Kidney capillary endothelial cell (primary cell): ENCODE results near the gene SLC66A3.

Experiments used
- DNase-seq: peaks from one replicate; pipeline ENCODE4 v3.0.0-alpha.2; 2018; ENCODE audit warnings: low spot score

Gene SLC66A3

DNA sequence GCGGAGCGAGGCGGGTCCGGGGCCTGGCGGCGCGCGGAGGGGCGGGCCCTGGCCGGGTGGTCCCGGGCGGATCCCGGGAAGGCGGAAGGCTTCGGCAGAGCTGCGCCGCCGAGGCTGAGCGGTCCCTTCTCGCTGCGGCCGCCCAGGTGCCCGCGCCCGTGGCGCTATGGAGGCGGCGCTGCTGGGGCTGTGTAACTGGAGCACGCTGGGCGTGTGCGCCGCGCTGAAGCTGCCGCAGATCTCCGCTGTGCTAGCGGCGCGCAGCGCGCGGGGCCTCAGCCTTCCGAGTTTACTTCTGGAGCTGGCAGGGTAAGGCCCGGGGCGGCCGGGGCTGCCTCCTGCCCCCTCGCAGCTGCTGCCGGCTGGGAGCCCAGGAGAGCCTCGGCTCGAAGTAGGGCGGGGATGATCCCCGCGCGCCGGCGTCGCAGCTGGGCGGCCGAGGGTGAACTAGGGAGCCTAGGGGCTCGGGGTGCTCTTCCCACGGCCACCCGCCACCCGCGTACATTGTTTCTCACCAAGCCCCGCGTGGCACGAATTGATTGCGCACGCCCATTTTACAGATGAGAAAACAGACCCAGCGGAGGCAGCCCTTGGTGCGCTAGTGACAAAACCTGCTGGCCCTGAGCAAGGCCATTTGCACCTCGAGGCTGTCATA is at the start of gene SLC66A3:
Gene SLC66A3 (plus strand): TSS at position 87 of the 655 bp plus-strand sequence. CDS start 80 bp downstream, at position 167.
- DNase-seq: peak; percentile 65

DNA sequence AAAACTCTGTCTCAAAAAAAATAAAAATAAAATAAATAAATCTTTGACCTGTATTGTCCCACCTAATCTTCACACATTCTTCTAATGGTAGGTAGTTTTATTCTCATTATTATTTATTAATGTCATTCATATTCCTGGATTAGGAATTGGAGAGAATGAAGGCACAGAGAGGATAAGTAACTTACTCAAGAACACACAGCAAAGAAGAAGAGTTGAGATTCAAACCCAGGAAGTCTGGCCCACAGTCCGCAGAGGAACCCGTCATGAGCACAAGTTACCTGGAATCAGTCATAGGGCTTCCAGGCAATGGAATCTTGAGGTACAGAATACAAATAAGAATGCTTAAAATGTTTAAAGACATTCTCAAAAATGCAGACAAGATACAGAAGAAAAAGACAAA is 46.3 kb upstream of the SLC66A3 start:
- DNase-seq: no peak

DNA sequence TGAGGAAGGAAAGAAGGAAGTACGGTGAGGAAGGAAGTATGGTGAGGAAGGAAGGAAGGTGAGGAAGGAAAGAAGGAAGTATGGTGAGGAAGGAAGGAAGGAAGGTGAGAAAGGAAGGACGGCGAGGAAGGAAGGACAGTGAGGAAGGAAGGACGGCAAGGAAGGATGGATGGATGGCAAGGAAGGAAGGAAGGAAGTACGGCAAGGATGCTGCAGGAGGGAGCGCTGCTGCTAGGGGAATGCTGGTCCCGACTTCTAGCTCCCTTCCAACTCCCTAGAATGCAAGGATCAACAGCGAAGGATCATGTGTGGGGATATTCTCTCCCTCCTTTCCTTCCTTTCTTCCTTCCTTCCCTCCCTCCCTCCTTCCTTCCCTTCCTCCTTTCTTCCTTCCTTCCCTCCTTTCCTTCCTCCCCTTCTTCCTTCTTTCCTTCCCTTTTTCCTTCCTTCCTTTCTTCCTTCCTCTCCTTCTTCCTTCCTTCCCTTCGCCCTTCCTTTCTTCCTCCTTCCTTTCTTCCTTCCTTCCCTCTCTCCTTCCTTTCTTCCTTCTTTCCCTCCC is 42.3 kb upstream of the SLC66A3 start:
- DNase-seq: no peak

DNA sequence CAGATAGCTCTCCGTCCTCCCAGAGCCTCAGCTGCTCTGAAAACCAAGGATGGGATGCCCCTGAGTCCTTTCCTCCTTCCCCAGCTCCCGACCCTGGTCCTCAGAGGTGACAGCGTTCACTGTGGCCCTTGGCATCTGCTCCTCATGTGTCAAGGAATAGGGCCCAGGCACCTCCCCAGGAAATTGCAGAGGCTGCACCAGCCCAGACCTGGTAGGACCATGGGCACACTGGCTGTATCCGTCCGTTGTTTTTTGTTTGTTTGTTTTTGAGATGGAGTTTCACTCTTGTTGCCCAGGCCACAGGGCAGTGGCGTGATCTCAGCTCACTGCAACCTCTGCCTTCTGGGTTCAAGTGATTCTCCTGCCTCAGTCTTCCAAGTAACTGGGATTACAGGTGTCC is 37.5 kb upstream of the SLC66A3 start:
- no peak for DNase-seq

DNA sequence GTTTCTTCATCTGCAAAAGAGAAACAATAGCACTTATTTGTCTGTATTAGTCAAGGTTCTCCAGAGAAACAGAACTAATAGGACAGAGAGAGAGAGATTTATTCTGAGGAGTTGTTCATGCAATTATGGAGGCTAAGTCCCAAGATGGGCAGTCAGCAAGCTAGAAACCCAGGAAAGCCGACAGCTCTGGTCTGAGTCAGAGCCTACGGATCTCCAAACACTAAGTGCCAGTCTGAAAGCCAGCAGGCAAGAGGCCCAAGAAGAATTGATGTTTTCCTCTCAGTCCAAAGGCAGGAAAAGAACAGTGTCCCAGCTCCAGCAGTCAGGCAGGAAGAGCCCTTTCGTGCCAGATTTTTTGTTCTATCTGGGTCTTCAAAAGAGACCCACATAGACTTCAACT is 36.5 kb upstream of the SLC66A3 start:
- DNase-seq: no peak

DNA sequence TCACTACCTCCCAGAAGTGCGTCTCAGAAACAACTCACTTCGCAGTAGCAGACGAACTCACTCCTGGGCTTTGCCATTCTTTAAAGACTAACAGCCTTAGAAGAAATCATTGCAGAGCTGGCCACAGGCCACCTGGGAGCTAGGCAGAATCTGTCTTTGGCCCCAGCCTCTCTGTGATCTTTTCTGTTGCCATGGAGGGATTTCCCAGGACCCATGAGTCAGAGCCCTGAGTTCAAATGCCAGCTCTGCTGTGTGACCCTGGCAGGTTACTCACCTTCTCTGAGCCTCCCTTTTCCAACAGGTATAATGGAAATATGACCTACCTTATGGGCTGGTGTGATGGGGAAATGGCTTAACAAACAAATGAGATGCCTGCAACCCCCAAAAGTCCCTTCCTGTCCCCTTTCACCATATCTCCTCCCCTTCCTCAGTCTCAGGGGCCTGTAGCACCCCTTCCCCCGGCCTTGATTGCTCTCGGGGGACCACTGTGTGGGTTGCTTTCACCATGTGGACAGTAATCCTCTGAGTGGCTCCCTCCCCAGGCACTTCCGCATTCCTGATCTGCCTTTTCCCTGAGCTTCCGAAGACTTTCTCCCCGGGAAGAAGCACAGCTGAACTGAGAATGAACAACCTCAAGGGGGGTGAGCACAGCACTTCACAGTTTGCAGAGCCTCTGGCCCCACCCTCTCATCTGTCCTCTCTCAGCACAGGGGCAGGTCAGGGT is 34.0 kb upstream of the SLC66A3 start:
- no peak for DNase-seq

DNA sequence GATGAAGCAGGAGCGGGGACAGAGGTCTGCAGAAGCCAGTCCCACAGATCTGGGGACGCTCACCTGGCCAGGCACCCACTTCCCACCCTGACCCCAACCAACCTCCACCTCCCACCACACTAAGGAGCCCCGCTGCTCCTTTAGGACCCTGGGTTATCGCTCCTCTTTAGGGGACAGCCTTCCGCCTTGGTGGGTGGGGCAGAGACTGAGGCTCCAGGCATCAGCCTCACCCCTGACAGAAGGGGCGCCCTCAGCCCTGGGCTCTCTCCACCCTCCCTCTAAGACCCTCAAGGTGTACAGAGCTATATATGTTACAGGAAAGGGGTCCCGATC is 33.5 kb upstream of the SLC66A3 start:
- no peak for DNase-seq

DNA sequence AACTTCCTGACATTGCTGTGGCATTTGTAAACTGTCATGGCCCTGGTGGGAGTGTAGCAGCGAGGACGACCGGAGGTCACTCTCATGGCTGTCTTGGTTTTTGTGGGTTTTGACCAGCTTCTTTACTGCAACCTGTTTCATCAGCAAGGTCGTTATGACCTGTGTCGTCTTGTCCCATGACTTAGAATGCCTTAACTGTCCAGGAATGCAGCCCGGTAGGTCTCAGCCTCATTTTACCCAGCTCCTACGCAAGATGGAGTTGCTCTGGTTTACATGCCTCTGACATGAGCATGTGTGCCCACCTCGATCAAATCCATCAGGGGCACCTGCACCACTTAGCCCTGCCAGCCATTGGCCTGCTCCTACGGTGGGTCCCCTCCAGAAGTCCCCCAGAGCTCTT is 32.9 kb upstream of the SLC66A3 start:
- no peak for DNase-seq

DNA sequence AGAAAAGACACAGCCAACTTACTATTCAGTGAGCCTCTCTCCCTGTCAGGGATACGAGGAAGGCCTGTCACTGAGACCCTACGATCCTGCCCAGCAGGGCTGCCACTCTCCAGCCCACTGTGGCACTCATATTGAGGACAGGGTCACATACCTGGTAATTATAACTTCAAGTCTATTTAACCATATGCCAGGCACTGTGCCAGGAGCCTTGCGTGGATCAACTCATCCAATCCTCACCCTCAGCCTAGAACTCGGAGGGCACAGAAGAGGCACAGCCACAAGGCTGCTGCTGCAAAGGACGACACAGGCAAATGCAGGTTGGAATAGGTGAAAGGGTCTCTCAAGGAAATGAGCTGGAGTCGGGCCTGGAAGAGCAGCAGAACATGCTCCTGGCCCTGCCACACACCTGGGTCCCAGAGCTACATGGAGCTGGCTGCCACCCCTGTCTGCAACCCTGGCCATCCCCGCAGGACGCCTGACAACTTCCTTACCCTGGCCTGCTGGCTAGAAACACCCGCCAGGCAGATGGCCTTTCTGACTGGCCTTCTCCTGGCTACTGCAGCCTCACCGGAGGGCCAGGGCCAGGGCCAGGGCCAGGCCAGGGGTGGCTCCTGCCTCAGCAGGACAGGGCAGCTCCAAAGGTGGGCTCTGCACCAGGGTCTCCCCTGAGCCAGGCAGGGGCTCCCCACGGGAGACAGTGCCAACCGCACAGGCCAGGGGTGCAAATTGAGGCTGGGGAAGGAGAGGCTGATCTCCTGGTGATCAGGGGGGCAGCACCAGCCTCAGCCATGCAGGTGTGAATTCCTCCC is 32.1 kb upstream of the SLC66A3 start:
- no peak for DNase-seq

DNA sequence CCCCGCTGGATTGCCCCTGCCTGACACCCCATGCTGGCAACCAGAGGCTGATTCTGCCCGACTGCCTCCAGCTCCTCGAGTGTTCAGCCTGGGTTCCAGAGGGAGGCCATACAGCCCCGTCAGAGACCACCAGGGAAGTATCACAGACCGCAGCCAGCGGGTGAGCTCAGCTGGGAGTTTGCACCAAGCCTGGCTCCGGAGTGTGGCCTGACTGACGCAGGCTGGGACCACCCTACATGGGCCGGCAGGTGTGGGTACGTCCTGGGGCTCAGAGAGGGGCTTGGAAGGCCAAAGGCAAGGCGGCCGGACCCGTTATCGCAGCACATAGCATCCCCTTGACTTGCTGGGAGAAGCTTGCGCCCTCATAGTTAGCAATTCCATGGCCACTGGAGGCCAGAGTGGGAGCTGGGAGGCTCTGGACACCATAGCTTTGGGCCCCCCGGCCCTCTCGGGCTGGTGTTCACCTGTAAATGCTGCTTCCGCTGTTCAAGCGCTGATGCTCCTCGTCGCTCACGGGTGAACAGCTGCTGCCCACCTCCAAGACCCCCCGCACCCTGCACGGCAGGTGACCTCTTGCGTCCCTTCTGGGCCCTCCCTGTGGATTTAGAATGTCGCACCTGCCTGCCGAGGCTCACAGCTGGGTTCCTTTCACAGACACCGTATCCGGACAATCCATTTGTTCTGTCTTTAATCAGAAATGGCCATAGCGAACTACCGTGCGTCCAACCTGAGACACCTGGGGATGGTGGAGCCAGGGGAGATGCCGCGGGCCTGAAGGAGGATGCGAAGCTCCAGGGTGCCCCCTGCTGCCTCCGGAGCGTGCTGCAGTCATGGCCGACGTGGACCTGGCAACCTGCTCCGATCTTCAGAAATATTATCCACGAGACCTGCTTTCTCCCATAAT is 31.2 kb upstream of the SLC66A3 start:
- DNase-seq: peak; percentile 48

DNA sequence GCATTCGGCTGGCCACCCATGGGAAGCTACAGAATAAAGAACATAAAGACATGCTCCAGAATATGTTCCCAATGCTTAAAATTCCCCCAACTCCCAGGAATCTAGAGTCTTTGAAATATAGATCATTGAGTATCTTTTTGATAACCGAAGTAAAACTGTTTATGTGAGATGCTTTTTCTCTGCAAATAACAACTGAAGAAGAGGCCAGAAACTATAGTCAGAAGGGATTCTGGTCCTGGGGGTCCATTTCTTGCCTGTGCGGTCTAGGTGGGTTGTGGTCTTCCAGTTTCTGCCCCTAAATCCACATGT is 30.6 kb upstream of the SLC66A3 start:
- DNase-seq: no peak

DNA sequence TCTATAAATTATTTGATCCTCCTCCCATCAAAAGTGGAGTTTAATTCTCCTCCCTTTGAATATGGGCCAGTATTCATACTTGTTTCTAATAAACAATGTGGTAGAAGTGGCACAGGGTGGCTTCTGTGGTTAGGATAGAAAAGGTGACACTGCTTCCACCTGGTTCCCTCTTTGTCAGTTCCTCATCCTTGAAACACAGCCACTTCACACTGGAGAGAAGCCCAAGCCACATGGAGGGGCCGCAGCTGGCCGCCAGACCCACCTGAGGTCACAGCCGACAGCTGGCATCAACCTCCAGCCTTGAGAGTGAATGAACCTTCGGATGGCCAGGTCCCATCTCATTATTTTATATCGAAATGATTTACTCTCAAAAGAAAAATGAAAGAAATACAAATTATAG is 27.5 kb upstream of the SLC66A3 start:
- DNase-seq: no peak

DNA sequence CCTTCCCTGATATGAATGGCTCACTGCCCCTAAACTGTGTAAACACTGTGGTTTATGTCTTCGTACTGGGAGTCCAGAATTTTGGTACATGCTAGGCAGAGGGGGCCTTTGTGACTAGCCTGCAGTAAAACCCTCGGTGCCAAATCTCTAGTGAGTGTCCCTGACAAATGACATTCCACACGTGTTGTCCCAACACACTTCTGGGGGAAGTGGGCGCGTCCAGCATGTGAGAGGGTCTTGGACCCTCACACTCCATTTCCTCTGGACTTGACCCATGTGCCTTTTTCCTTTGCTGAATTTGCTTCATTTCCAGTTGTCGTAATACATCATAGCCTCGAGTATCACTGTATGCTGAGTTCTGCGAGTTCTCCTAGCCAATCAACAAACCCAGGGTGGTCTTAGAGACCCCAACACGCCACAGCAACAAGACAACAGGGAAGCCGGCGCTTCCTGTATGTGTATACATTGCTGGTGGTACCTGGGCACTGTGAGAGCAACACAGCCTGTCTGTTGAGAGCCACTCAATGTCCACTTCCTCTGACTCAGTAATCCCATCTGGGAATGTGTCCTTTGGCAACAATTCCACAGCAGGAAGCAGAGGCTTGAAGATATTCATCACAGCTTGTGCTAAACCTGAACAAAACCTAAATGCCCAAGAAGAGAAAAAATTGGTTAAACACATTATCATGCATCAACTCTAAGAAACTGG is 26.9 kb upstream of the SLC66A3 start:
- peak; percentile 91 for DNase-seq

DNA sequence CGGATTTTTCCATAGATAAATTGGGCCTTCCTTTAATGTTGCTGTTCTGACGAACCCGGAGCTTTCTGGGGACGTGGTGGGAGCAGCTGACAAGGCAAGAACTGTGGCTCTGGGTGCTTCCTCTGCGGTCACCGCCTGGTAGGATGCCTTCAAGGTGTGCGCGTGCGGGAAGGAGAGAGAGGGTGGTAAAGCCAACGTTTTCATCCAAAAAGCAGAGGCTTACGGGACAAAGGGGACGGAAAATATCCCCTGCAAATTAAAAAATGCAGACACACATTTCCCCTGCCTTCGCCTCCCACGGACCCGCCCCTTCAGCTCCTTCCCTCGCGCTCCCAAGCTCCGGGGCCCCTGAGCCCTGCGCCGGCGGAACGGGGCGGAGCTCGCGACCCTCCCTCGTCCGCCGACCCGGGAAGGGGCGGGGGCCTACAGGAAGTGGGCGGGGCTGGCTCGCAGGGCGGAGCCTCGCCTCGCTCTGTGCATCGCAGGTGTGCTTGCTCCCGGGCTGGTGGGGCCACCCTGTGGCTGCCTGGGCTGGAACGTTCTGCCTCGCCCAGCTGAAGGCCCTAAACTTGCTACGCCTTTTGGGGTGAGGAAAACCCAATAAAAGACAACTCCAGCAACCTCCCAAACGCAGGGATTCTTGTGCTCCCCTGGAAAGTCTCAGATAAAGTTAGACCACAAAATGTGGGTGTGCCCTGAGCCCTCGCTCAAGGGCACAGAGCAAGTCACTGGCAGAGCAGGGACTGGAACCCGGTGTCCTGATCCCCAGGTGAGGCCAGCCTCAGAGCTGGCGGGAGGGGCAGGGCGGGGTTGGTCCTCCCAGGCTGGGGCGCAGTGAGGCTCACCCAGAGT is 25.4 kb upstream of the SLC66A3 start:
- DNase-seq: no peak

DNA sequence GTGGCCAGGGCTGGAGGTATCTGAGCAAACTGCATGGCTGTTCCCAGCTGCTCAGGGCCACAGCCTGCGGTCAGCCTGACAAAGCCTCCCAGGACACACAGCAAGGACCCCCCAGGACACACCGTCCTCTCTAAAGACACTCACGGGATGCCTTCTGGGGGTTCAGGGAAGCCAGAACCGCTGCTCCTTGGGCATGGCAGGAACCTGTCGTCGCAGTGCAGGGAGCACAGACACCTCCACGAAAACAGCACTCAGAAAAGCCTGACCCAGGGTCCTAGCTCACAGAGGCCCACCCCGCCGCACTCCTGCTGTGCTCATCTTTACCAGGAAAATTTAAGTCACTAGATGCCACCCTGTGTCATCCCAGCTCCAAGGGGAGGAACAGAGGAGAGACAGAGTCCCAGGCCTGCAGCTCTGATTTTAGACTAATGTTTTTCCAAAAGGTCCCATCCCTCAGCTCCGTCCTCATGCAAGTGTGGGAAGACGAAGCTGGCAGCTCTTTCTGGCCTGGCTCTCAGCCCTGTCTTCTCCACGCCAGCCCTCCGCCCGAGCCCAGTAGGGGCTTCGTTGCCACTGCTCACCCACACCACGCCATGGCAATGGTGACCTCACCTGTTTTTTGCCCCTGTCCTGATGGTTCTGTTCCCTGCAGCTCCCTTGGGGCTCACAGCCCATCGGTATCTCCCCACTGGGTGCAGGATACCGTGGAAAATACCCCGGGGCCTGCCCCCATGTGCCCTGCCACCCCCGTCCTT is 23.9 kb upstream of the SLC66A3 start:
- no peak for DNase-seq

DNA sequence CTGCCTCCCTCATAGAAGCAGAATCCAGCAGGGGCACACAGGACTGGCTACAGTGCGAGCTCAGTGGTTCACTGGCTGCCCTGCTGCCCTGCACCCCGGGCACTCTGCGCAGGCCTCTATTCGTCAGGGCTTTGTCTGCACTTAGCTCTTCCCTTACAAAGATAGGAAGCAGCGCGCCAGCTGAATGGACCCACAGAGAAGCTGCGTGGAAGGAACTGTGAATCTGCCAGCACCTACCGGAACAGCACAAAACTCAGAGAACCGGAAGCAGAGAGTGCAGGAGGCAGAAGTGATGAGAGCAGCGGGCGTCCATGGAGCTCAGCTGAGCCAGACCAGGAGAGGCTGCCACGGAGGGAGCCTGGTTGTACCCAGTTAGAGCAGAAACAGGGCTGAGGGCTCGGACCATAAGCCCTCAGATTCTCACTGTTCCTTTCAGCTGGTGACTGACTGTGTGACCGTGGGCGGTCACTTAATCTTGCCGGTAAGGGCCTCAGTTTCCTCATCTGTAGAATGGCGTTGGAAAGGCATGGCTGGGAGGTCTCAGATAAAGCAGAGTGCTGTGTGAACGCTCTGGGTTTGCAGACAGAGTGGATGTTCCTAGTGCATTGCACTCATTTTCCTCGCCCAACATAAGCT is 23.1 kb upstream of the SLC66A3 start:
- DNase-seq: no peak

DNA sequence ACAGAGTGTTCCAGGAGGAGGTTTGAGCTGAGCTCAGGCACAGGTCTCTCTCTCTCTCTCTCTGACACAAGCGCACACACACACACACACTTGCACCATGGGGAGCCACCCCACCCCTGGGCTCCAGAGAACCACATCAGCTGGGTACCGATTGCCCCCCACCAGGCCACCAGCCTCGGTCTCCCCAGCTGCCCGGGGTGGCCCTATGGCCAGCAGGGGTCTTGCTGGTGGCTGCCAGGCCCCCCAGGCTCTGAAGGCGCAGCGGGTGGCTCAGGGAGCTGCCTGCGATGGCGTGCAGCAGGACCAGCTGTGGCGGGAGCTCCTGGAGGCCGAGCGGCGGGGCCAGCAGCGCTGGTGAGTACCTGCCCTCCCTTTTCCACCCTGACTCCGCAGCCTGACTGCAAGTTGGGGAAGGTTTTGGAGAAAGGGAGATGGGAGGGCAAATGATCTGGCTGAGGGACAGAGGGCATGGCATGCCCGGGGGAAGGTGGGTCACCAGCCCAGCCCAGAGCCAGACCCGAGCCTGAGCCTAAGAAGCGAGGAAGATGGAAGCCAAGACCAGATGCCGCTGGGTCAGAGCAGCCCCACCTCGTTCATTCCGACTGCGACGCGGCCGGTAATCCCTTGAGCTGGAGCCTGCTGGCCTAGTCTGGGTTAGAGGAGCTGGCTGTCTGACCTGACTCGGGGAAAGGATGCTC is 21.9 kb upstream of the SLC66A3 start:
- no peak for DNase-seq

DNA sequence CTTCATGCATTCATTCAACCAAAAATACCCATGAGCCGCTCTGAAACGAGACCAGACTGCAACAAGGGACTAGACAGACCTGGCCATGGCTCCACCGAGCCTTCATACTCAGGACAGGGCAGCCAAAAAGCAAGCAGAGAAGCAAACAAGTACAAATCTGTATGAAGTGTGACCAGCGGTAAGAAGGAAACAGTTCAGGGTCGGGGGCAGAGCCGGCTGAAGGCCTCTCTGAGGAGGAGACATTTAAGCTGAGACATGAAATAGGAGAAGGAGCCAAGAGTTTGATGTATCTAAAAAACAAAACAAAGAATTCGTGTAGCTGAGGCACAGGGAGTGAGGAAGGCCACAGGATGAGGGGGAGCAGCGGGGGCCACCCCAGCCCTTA is 21.3 kb upstream of the SLC66A3 start:
- DNase-seq: no peak

DNA sequence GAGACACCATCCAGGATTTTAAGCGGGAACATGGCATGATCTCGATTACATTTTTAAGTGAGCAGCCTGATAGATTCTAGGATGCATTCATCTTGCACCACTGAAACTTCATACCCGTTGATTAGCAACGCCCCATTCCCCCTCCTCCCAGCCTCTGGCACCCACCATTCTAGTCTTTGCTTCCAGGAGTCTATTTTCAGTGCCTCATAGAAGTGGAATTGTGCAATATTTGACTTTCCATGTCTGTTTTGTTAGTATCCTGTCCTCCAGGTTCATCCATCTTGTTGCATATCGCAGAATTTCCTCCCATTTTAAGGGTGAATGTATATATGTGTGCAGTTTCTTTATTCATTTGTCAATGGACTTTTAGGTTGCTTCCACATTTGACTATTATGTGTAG is 20.9 kb upstream of the SLC66A3 start:
- DNase-seq: no peak
